MCF 10A (cell line): Measurements from ENCODE around the gene H2BK1. TPM values are rescaled to one million over a fixed set of nuclear protein-coding genes. Genes with fewer than 3 reads are reported as not detected.

Source experiments
- BruUV-seq: library from RNA; stranded (reverse); fragments of 400-500 nt; replicated peaks from 2 replicates; lab custom pipeline; 2021; lab: Mats Ljungman, UMichigan
- CTCF ChIA-PET: fragments of 300-600 bp; sonication (Branson Sonifier 250); formaldehyde crosslinking; extraction: SDS; loops from one replicate; lab custom pipeline; 2021; ENCODE audit warnings: antibody characterized with exemption, inconsistent platforms; lab: Yijun Ruan, JAX
- POLR2A ChIA-PET: fragments of 300-600, 350-650 bp; sonication (Branson Sonifier 250); formaldehyde crosslinking; extraction: SDS; loops from one replicate; lab custom pipeline; 2020; ENCODE audit warnings: antibody characterized with exemption, inconsistent platforms; lab: Yijun Ruan, JAX
- DNase-seq: peaks from one replicate; pipeline ENCODE4 v3.0.0-alpha.2; 2018; ENCODE audit not compliant: unreplicated experiment
- H3K27ac Mint-ChIP-seq: one replicate; pipeline ENCODE4 v1.8.0; 2022; ENCODE audit warnings: mild to moderate bottlenecking, low read depth, mixed read lengths; ENCODE audit not compliant: unreplicated experiment
- H3K27me3 Mint-ChIP-seq: one replicate; pipeline ENCODE4 v1.8.0; 2022; ENCODE audit warnings: mixed read lengths; ENCODE audit not compliant: insufficient read depth, unreplicated experiment
- H3K36me3 Mint-ChIP-seq: one replicate; pipeline ENCODE4 v1.8.0; 2022; ENCODE audit warnings: mild to moderate bottlenecking, moderate library complexity, mixed read lengths; ENCODE audit not compliant: insufficient read depth, unreplicated experiment
- H3K4me1 Mint-ChIP-seq: one replicate; pipeline ENCODE4 v1.8.0; 2022; ENCODE audit warnings: mixed read lengths; ENCODE audit not compliant: insufficient read depth, unreplicated experiment
- H3K4me3 Mint-ChIP-seq: one replicate; pipeline ENCODE4 v1.8.0; 2022; ENCODE audit warnings: mild to moderate bottlenecking, moderate library complexity, mixed read lengths; ENCODE audit not compliant: unreplicated experiment
- H3K9me3 Mint-ChIP-seq: one replicate; pipeline ENCODE4 v1.8.0; 2022; ENCODE audit warnings: mixed read lengths; ENCODE audit not compliant: unreplicated experiment
- intact Hi-C: fragments of 100-400 bp; cut with micrococcal nuclease; formaldehyde crosslinking; loops from 2 replicates; pipeline ENCODE4 v1.14.1; 2022
- total RNA-seq: library from RNA; stranded (reverse); gene quantifications from 2 replicates; pipeline ENCODE4 v1.2.3, GENCODE V29; 2022
- TF ChIP-seq, protein P1 (sequence below): fragments of 200-600 bp; IDR thresholded peaks from one replicate; pipeline ENCODE4 v1.8.0; 2022; ENCODE audit warnings: antibody characterized with exemption, mild to moderate bottlenecking; ENCODE audit not compliant: unreplicated experiment

Gene H2BK1
- total RNA-seq, 1 experiment from 2014 or later, result not detected

DNA sequence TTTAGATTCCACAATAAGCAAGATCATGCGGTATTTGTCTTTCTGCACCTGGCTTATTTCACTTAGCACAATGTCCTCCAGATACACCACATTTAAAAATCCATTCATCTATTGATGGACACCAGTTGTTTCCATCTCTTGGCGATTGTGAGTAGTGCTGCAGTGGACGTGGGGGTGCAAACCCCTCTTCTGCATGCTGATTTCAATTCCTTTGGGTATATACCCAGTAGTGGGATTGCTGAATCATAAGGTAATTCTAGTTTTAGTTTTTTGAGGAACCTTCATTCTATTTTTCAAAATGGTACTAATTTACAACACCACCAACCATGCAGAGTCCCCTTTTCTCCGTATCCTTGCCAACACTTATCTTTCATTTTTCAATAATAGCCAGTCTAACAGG, 21.2 kb downstream of the H2BK1 start:
- H3K36me3 Mint-ChIP-seq, result peaks cover 6% of the 10 kb centered on the region
- H3K27ac Mint-ChIP-seq, result no peak overlapping the region
- TF ChIP-seq, protein P1, sequence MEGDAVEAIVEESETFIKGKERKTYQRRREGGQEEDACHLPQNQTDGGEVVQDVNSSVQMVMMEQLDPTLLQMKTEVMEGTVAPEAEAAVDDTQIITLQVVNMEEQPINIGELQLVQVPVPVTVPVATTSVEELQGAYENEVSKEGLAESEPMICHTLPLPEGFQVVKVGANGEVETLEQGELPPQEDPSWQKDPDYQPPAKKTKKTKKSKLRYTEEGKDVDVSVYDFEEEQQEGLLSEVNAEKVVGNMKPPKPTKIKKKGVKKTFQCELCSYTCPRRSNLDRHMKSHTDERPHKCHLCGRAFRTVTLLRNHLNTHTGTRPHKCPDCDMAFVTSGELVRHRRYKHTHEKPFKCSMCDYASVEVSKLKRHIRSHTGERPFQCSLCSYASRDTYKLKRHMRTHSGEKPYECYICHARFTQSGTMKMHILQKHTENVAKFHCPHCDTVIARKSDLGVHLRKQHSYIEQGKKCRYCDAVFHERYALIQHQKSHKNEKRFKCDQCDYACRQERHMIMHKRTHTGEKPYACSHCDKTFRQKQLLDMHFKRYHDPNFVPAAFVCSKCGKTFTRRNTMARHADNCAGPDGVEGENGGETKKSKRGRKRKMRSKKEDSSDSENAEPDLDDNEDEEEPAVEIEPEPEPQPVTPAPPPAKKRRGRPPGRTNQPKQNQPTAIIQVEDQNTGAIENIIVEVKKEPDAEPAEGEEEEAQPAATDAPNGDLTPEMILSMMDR, result no peak
- H3K4me1 Mint-ChIP-seq, result no peaks in the 10 kb centered on the region
- ChIA-PET CTCF (interaction anchor here (0.9 kb wide), 1 partner anchor 15 kb away, joined by 4 read pairs; no protein-coding TSS in a partner anchor), POLR2A (no interaction called here)
- H3K9me3 Mint-ChIP-seq, result no peaks in the 10 kb centered on the region
- BruUV-seq, result no TSS peak
- DNase-seq, result no peak
- intact Hi-C loops, result no loop called here
- H3K4me3 Mint-ChIP-seq, result no peak overlapping the region
- H3K27me3 Mint-ChIP-seq, result peaks cover 43% of the 10 kb centered on the region

DNA sequence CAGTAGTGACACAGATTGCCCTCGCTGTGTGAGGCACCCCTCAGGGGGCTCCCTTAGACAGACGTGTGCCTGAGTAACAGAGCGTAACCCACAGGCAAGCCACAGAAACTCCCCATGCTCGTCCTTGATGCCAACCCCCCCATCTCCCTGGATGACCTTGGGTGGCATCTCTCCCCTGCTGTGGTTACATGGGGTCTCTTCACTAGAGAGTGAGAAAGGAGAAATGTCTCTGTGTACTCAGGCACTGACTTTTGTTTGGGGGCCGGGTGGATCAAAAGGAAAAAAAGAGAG, 22.1 kb downstream of the H2BK1 start:
- BruUV-seq, result no TSS peak
- POLR2A ChIA-PET, result interaction anchor here (0.6 kb wide), 1 partner anchor 67 kb away, joined by 4 read pairs; no protein-coding TSS in a partner anchor
- Mint-ChIP-seq H3K27me3 (peaks cover 43% of the 10 kb centered on the region), H3K4me3 (no peak overlapping the region), H3K4me1 (no peaks in the 10 kb centered on the region), H3K27ac (no peak overlapping the region), H3K9me3 (no peaks in the 10 kb centered on the region), H3K36me3 (peaks cover 6% of the 10 kb centered on the region)
- CTCF ChIA-PET, result interaction anchor here (1.0 to 1.4 kb wide), 2 partner anchors 15 to 32 kb away, joined by 3 to 4 read pairs; no protein-coding TSS in a partner anchor
- no peak for DNase-seq
- intact Hi-C loops, result no loop called here
- TF ChIP-seq, protein P1, result no peak

DNA sequence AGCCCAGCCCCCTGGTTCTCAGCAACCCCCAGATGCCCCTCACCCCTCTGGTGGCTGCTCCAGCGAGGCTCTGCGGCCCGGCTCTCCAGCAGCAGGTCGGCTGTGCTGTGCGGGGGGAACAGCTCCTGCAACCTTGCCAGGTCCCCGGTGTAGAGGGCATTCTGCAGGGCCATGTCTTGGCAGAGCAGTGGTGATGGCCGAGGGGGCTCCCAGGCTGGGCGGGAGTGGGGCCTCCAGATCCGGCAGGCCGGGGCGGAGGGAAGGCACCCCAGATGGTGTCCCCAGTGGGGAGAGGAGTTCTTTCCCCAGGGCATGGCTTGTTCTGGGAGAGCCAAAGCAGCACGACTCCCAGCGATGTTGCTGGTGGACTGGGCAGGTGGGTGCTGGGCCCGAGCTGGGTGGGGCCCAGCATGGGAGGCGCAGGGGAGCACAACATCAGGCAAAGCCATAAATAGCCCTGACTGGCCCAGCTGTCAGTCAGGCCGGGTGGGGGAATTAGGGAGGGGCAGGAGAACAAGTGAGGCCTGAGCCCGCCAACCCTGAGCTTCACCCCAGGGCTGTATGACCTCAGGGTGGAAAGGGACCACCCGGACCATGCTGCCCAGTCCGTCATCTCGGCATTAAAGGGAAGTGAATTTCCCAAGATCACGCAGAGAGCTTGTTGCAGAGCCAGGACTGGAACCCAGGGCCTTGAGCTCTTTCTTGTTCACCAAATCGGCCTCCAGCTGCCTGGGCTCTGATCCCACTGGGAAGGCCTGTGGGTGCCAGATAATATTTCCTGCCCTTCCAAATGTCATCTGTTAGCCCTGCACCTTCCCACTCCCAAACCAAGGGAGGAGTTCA, 22.7 kb downstream of the H2BK1 start:
- CTCF ChIA-PET, result interaction anchor here (1.0 to 1.4 kb wide), 2 partner anchors 14 to 32 kb away, joined by 3 to 4 read pairs; no protein-coding TSS in a partner anchor

More for the DNA sequence above, 22.7 kb downstream of the H2BK1 start:
- BruUV-seq, result no TSS peak
- Mint-ChIP-seq H3K27me3 (peaks cover 43% of the 10 kb centered on the region), H3K4me1 (no peaks in the 10 kb centered on the region), H3K27ac (no peak overlapping the region), H3K4me3 (no peak overlapping the region), H3K9me3 (no peaks in the 10 kb centered on the region), H3K36me3 (peaks cover 6% of the 10 kb centered on the region)
- intact Hi-C loops, result no loop called here
- TF ChIP-seq, protein P1, result no peak
- POLR2A ChIA-PET, result interaction anchor here (0.6 to 0.7 kb wide), 2 partner anchors 27 to 66 kb away, joined by 3 to 4 read pairs; no protein-coding TSS in a partner anchor
- DNase-seq, result no peak
